RPMI7951 (cell line): Measurements from ENCODE around the gene SFI1. TPM values are rescaled to one million over a fixed set of nuclear protein-coding genes. Genes with fewer than 3 reads are reported as not detected.
"Not testable (repeated sequence)": the region's sequence is repeated elsewhere in the genome, so short reads cannot be mapped to it uniquely, and the experiment has no call there.

Experiments used
- DNase-seq: peaks from one replicate; pipeline ENCODE4 v3.0.0-alpha.2; 2012; ENCODE audit warnings: low read depth
- total RNA-seq: library from RNA; depleted of rRNA; stranded (reverse); fragments of >200 nt; shearing (Covaris generic); gene quantifications from 2 replicates; pipeline ENCODE4 v1.2.3, GENCODE V29; 2014

SFI1 gene
- total RNA-seq, 1 experiment from 2014 or later: 6.1 TPM

DNA sequence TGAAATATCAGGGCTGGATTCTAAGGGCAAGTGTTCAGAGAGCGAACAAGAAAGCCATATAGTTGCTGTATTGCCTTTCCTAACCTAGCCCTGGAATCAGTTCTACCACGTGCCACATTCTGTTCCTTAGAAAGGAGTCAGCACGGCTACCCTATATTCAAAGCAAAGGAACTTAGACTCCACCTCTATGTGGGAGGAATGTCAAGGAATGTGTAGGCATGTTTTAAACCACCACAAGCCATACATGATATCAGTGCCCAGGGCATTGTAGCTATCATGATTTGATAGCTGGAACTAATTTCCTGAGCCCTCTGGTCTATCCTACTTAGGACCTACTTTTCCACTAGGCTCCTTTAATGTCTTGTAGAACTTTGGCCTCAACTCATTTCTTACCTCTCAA, 4.2 kb upstream of the SFI1 start:
- DNase-seq: no peak

DNA sequence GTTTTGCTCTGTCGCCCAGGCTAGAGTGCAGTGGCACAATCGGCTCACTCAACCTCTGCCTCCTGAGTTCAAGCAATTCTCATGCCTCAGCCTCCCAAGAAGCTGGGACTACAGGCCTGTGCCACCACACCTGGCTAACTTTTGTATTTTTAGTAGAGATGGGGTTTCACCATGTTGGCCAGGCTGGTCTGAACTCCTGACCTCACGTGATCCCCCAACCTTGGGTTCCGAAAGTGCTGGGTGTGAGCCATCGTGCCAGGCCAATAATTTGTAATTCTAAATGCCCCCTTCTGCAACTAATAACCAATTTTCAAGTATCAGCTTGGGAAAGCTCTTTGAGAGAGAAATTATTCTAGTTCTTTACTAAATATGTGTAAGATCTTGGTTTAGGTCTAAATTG, 3.0 kb upstream of the SFI1 start:
- DNase-seq: not testable (repeated sequence)

DNA sequence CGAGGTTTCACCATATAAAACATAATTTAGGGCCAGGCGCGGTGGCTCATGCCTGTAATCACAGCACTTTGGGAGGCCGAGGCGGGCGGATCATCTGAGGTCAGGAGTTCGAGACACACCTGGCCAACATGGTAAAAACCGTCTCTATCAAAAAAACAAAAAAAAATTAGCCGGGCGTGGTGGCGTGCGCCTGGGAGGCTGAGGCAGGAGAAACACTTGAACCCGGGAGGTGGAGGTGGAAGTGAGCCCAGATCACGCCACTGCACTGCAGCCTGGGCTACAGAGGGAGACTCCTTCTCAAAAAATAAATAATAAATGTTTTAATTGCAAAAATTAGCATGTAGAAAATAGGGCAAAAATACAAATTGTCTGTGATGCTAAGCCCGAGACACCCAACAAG, 993 bp upstream of the SFI1 start:
- no peak for DNase-seq

DNA sequence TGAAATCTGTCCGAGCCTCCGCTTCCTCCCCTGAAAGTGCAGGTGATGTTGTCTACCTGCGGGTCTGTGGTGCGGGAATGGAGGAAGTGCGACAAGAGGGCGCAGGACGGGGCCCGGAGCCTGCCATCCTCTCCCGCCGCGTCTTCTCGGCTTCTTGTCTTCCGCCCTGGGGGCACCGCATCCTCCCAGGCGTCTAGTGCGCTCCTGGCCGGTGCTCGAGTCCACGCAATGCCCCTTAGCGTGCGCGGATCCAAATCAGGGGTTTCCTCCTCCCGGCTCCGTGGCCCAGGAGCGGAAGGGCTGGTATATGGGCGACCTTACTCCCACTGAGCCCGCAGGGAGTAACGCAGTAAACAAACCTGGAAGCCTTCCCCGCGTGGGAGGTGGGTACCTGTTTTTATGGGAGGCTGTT, 405 bp downstream of the SFI1 start:
- DNase-seq: peak; percentile 22

DNA sequence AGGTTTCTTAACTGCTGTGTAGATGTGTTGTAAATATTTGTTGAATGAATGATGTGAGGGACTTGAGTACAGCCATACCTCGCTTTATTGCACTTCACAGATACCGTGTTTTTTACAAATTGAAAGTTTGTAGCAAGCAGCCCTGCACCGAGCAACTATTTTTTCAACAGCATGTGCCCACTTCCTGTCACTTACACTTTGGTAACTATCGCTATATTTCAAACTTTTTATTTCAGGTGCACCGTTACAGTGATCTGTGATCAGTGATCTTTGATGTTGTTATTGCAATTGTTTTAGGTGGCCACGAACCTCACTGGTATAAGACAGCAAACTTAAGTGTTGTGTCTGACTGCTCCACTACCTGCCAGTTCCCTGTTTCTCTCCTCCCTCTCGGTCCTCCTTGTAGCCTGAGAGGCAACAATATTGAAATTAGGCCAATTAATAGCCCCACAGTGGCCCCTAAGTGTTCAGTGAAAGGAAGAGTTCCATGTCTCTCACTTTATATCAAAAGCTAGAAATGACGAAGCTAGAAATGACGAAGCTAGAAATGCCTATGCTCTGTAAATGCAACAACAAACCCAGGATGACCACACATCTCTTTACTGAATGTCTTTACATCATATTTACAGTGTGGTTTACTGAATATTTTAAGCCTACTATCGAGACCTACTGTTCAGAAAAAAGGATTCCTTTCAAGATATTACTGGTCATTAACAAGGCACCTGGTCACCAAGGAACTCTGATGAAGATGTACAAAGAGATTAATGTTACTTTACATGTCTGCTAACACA, 1.0 kb downstream of the SFI1 start:
- DNase-seq: no peak

DNA sequence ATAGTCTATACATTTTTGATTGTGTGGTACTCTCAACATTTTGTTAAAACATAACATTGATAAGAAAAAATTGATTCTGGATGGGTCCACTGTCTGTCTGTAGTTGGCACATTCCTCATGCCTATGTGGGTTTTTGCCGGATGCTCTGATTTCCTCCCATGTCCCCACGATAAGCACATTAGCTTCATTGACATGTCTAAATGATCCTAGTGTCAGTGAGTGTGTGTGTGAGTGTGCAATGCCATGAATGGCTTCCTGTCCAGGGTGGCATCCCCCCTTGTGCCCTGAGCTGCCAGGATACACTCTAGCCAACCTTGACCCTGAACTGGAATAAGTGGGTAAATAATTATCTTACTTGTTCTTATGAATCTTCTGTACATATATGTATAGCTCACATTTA, 5.4 kb downstream of the SFI1 start:
- no peak for DNase-seq

DNA sequence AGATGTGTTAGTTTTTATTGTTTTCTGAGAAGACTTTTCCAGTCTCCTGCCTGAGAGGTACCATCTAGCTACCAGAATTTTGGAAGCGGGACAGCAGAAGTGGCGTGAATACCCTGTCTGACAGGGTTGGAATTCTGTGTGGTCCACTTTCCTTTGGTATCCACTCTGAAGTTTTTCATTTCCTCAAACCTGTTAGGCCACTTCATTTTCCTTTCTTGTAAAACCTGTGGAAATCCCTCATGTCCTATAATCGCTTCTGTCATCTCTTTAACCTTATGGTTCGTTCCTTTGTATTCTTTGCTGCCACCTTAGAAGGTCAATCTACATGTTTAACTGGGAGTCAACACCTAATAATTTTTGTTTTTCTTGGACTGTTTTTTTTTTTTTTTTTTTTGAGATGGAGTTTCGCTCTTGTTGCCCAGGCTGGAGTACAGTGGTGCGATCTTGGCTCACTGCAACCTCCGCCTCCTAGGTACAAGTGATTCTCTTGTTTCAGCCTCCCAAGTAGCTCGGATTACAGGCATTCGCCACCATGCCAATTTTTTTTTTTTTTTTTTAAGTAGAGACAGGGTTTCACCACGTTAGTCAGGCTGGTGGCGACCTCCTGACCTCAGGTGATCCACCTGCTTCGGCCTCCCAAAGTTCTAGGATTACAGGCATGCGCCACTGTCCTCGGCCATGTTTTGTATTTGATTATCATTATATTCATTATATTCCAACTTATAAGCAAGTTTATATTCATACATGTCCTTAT, 7.1 kb downstream of the SFI1 start:
- DNase-seq: no peak

DNA sequence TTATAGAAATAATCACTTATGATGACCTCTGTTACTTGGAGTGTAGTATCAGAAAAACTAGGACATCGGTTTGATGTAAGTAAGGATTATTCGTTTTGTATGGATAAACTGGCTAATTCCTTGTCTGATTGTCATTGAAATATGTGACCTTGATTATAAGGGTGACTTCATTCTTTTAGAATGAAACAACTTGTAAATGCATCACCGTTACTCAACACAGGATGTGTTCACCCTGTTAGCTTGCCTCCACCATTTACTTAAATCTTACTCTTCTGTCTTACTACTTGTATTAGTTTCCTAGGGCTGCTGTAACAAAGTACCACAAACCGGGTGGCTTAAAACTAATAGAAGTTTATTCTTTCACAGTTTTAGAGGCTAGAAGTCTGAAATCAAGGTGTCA, 7.9 kb downstream of the SFI1 start:
- no peak for DNase-seq

- DNase-seq: not testable (repeated sequence)
Measured at GRCh38 chr22:31507517-31507916, 11.2 kb downstream of the SFI1 start.

GRCh38 chr22:31508536-31508935, 12.2 kb downstream of the SFI1 start:
- no peak for DNase-seq

- DNase-seq: no peak
Measured at GRCh38 chr22:31509061-31509762, 12.9 kb downstream of the SFI1 start.

DNA sequence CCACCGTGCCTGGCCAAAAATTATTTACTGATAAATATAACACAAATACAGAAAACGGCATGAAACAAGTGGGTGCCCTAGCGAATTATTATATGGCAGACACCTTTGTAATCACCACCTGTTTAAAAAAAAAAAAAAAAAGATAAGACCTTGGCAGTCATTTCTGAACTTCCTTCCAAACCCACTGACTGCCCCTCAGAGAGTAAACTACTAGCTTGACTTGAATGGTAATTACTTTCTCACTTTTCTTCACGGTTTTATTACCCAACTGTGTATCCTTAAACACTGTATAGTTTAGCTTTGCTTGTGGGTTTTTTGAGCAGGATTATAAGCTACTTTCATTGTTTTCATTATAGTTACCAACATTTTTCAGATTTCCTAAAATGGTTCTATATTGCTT, 23.7 kb downstream of the SFI1 start:
- DNase-seq: no peak

DNA sequence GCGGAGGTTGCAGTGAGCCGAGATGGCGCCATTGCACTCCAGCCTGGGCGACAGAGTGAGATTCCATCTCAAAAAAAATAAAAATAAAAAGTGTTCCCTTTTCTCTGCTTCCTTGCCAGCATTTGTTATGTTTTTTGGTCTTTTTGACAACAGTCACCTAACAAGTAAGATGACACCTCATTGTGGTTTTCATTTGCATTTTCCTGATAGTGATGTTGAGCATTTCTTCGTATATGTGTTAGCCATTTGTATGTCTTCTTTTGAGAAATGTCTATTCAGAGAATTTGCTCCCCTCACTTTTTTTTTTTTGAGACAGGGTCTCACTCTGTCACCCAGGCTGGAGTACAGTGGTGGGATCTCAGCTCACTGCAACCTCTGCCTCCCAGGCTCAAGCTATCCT, 27.8 kb downstream of the SFI1 start:
- not testable (repeated sequence) for DNase-seq

DNA sequence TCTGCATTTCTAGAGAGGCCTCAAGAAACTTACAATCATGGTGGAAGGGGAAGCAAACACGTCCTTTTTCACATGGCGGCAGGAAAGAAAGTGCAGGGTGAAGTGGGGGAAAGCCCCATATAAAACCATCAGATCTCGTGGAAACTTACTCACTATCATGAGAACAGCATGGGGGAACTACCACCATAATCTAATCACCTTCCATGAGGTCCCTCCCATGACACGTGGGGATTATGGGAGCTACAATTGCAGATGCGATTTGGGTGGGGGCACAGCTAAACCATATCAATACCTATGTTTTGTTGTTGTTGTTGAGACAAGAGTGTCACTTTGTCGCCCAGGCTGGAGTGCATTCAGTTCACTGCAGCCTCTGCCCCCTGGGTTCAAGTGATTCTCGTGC, 29.9 kb downstream of the SFI1 start:
- DNase-seq: no peak

DNA sequence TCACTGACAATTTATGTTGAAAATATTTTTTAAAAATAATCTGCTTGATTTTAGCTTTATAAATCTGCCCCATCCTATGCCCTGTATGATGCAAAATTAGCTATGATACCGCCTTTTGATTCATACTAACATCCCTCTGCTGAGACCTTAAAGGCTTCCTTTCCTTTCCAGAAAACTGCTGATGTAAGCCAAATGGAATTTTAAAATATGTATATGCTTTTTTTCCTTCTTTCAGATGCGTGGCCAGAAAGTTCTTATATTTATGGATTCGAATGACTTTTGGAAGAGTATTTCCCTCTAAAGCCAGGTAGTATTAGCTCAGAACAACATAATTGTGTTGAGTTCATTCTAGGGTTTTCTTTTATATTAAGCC, 34.5 kb downstream of the SFI1 start:
- no peak for DNase-seq

DNA sequence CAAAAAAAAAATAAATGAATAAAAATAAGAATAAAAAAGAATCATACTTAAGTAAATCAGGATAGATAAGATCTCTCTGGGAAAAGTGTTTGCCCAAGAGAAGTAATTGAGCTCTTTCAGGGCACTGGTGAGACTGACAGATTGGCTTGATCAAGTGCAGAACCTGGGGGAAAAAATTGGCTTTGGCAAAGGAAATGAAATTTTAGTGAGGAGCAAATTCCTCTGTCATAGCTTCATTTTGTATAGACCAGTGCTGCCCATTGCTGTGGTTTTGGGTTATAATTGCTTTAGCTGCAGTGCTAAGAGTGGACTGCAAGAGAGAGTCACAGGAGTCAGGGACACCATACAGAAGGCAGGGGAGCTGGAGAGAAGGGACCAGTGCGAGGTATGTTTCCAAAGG, 35.7 kb downstream of the SFI1 start:
- DNase-seq: no peak

GRCh38 chr22:31533374-31533773, 37.0 kb downstream of the SFI1 start:
- DNase-seq: no peak

DNA sequence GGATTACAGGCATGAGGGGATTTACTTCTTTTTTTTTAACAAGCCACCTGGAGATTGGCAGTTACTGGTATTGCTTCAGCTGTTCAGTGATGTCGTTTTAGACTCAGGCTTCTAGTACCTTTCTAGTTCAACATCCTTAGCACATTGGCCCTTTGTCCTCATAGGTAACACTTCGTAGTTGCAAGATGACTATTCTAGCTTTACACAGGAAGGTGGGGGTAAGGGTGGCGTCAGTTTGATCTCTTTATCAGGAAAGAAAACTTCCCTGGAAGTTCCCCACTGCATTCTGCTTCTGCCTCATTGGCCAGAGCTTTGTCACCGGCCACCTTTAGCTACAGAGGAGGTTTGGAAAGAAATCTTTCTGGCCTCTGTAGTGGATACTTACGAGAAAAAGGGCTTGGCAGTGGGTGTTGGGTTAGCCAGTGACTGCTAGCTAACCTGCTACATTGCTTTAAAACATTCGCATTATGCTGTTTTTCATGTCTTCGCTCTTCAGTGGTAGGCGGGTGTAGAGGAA, 40.7 kb downstream of the SFI1 start:
- no peak for DNase-seq

DNA sequence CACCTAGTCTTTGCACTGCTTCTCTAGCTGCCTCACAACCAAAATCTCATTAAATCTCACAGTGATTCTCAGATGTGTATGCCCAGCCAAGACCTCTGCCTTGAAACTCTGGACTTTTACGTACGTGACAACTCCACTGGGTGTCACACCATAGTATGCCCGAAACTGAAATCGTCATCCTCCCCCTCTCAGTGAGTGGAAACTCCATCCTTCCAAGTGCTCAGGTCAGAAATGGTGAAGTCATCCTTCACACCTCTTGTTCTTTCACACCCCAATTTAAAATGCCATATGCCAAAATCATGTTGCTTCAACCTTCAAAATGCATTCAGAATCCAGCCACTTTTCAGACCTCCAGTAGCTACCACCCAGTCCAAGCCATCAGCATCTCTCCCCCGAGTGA, 42.5 kb downstream of the SFI1 start:
- DNase-seq: no peak

GRCh38 chr22:31540166-31540565, 43.8 kb downstream of the SFI1 start:
- not testable (repeated sequence) for DNase-seq

DNA sequence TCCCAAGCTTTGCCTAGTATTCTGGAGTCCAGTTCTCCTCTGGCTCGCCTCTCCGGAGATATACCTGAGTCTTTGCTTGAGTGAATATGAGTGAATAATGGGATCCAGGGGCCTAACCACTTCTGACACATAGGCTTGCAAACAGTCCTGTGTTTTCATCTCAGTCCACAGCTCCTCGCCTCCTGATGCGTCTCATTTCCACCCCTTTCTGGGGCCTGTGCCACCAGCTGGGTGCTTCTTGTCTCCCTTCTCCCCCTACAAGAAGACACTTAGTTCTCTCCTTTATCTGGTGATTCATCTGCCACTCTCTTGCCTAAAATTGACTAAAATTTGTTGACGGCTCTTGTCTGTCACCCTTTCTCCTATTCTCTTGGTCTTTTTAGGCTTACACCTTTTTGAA, 44.6 kb downstream of the SFI1 start:
- DNase-seq: no peak
